ENCODE data around the gene SUSD1. TPM values are rescaled to one million over a fixed set of nuclear protein-coding genes. Genes with fewer than 3 reads are reported as not detected.
"Not testable (repeated sequence)": the region's sequence is repeated elsewhere in the genome, so short reads cannot be mapped to it uniquely, and the experiment has no call there.

The SUSD1 gene
- total RNA-seq, 1 experiment from 2014 or later = 14.5 TPM

GRCh38 chr9:112132356-112132755 is 42.7 kb downstream of the SUSD1 start:
- Histone ChIP-seq H2AFZ (ENCODE audit: low read length) (no peak overlapping the region), H3K27me3 (ENCODE audit: low read length) (no peaks in the 10 kb centered on the region), H3K9me3 (ENCODE audit: low read length) (no peaks in the 10 kb centered on the region), H4K20me1 (ENCODE audit: insufficient read depth, low read depth, low read length) (no peaks in the 10 kb centered on the region), H3K79me2 (ENCODE audit: low read length) (no peaks in the 10 kb centered on the region), H3K4me1 (ENCODE audit: low read length) (peaks cover 9% of the 10 kb centered on the region), H3K9ac (ENCODE audit: low read length) (no peak overlapping the region), H3K4me3 (ENCODE audit: low read length) (no peak overlapping the region), H3K27ac (ENCODE audit: low read length) (no peak overlapping the region), H3K9me2 (replicated peaks; ENCODE audit: insufficient read depth, low read length) (no peaks in the 10 kb centered on the region), H3K36me3 (ENCODE audit: insufficient read depth, low read length) (no peaks in the 10 kb centered on the region), H3K4me2 (ENCODE audit: low read depth, low read length, poor library complexity, severe bottlenecking) (no peak overlapping the region)
- DNase-seq = no peak

DNA sequence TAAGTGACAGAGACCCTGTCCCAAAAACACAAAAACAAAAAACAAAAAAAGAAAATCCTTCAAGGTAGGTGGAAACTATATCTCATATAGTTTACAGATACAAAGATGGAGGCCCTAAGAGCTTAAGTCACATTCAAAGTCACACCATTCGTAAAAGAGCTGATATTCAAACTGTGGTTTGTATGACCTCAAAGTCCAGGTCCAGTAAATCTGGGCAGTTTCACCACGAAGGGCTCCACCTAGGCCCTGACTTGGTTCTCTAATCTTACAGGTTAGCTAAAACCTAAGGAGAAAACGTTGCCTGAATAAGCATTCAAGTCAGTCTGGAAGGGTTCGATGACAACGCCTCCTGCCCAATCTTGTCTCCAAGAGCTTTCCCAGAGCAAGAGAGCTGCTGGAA is 44.1 kb downstream of the SUSD1 start:
- DNase-seq = no peak
- Histone ChIP-seq H3K9me3 (ENCODE audit: low read length) (no peaks in the 10 kb centered on the region), H2AFZ (ENCODE audit: low read length) (no peak overlapping the region), H3K4me1 (ENCODE audit: low read length) (peaks cover 9% of the 10 kb centered on the region), H3K4me3 (ENCODE audit: low read length) (no peak overlapping the region), H3K79me2 (ENCODE audit: low read length) (no peaks in the 10 kb centered on the region), H3K9ac (ENCODE audit: low read length) (no peak overlapping the region), H4K20me1 (ENCODE audit: insufficient read depth, low read depth, low read length) (no peaks in the 10 kb centered on the region), H3K27ac (ENCODE audit: low read length) (no peak overlapping the region), H3K27me3 (ENCODE audit: low read length) (no peaks in the 10 kb centered on the region), H3K4me2 (ENCODE audit: low read depth, low read length, poor library complexity, severe bottlenecking) (no peak overlapping the region), H3K9me2 (replicated peaks; ENCODE audit: insufficient read depth, low read length) (no peaks in the 10 kb centered on the region), H3K36me3 (ENCODE audit: insufficient read depth, low read length) (no peaks in the 10 kb centered on the region)

DNA sequence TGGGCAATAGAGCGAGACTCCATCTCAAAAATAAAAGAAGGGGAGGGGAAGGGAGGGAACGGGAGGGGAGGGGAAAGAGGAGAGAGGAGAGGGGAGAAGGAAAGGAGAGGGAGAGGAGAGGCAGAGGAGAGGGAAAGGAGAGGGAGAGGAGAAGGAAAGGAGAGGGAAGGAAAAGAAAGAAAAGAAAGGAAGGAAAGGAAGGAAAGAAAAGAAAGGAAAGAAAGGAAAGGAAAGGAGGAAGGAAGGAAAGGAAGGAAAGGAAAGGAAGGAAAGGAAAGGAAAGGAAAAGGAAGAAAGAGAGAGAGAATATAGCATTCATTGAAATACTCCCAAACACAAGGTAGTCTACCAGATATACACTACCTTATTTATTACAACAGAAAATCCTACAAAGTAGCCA is 44.8 kb downstream of the SUSD1 start:
- Histone ChIP-seq H3K4me1 (ENCODE audit: low read length) (peaks cover 9% of the 10 kb centered on the region), H3K4me2 (ENCODE audit: low read depth, low read length, poor library complexity, severe bottlenecking) (no peak overlapping the region), H3K27ac (ENCODE audit: low read length) (no peak overlapping the region), H3K9me2 (replicated peaks; ENCODE audit: insufficient read depth, low read length) (no peaks in the 10 kb centered on the region), H2AFZ (ENCODE audit: low read length) (no peak overlapping the region), H4K20me1 (ENCODE audit: insufficient read depth, low read depth, low read length) (no peaks in the 10 kb centered on the region), H3K36me3 (ENCODE audit: insufficient read depth, low read length) (no peaks in the 10 kb centered on the region), H3K9ac (ENCODE audit: low read length) (no peak overlapping the region), H3K79me2 (ENCODE audit: low read length) (no peaks in the 10 kb centered on the region), H3K9me3 (ENCODE audit: low read length) (no peaks in the 10 kb centered on the region), H3K4me3 (ENCODE audit: low read length) (no peak overlapping the region), H3K27me3 (ENCODE audit: low read length) (no peaks in the 10 kb centered on the region)
- no peak for DNase-seq

- Histone ChIP-seq H3K27me3 (ENCODE audit: low read length) (no peaks in the 10 kb centered on the region), H3K4me3 (ENCODE audit: low read length) (no peak overlapping the region), H4K20me1 (ENCODE audit: insufficient read depth, low read depth, low read length) (no peaks in the 10 kb centered on the region), H3K9me2 (replicated peaks; ENCODE audit: insufficient read depth, low read length) (no peaks in the 10 kb centered on the region), H3K9ac (ENCODE audit: low read length) (no peak overlapping the region), H3K27ac (ENCODE audit: low read length) (no peak overlapping the region), H3K9me3 (ENCODE audit: low read length) (no peaks in the 10 kb centered on the region), H3K4me2 (ENCODE audit: low read depth, low read length, poor library complexity, severe bottlenecking) (no peak overlapping the region), H2AFZ (ENCODE audit: low read length) (no peak overlapping the region), H3K79me2 (ENCODE audit: low read length) (no peaks in the 10 kb centered on the region), H3K36me3 (ENCODE audit: insufficient read depth, low read length) (no peaks in the 10 kb centered on the region), H3K4me1 (ENCODE audit: low read length) (peaks cover 9% of the 10 kb centered on the region)
- DNase-seq = no peak
Observed at GRCh38 chr9:112129246-112129645, 45.9 kb downstream of the SUSD1 start.

- not testable (repeated sequence) for H3K79me2 ChIP-seq (ENCODE audit: low read length); H3K27me3 ChIP-seq (ENCODE audit: low read length); H3K9ac ChIP-seq (ENCODE audit: low read length); H3K27ac ChIP-seq (ENCODE audit: low read length); H3K4me2 ChIP-seq (ENCODE audit: low read depth, low read length, poor library complexity, severe bottlenecking); H3K4me1 ChIP-seq (ENCODE audit: low read length); DNase-seq; H3K9me3 ChIP-seq (ENCODE audit: low read length); H3K9me2 ChIP-seq (replicated peaks; ENCODE audit: insufficient read depth, low read length); H2AFZ ChIP-seq (ENCODE audit: low read length); H3K36me3 ChIP-seq (ENCODE audit: insufficient read depth, low read length); H4K20me1 ChIP-seq (ENCODE audit: insufficient read depth, low read depth, low read length); H3K4me3 ChIP-seq (ENCODE audit: low read length)
Observed at GRCh38 chr9:112128399-112128798, 46.7 kb downstream of the SUSD1 start.

- Histone ChIP-seq H3K27ac (ENCODE audit: low read length) (no peak overlapping the region), H3K4me2 (ENCODE audit: low read depth, low read length, poor library complexity, severe bottlenecking) (no peak overlapping the region), H3K27me3 (ENCODE audit: low read length) (no peaks in the 10 kb centered on the region), H3K9me3 (ENCODE audit: low read length) (no peaks in the 10 kb centered on the region), H3K4me3 (ENCODE audit: low read length) (no peak overlapping the region), H3K36me3 (ENCODE audit: insufficient read depth, low read length) (no peaks in the 10 kb centered on the region), H3K9ac (ENCODE audit: low read length) (no peak overlapping the region), H3K4me1 (ENCODE audit: low read length) (no peaks in the 10 kb centered on the region), H2AFZ (ENCODE audit: low read length) (no peak overlapping the region), H3K79me2 (ENCODE audit: low read length) (no peaks in the 10 kb centered on the region), H4K20me1 (ENCODE audit: insufficient read depth, low read depth, low read length) (no peaks in the 10 kb centered on the region), H3K9me2 (replicated peaks; ENCODE audit: insufficient read depth, low read length) (no peaks in the 10 kb centered on the region)
- DNase-seq = no peak
Observed at GRCh38 chr9:112127281-112127680, 47.8 kb downstream of the SUSD1 start.

- H3K36me3 ChIP-seq (ENCODE audit: insufficient read depth, low read length) = no peaks in the 10 kb centered on the region
- DNase-seq = no peak
- no peak overlapping the region for H3K4me2 ChIP-seq (ENCODE audit: low read depth, low read length, poor library complexity, severe bottlenecking)
- H3K27ac ChIP-seq (ENCODE audit: low read length) = no peak overlapping the region
- H3K79me2 ChIP-seq (ENCODE audit: low read length) = no peaks in the 10 kb centered on the region
- no peaks in the 10 kb centered on the region for H3K4me1 ChIP-seq (ENCODE audit: low read length)
- H2AFZ ChIP-seq (ENCODE audit: low read length) = no peak overlapping the region
- no peaks in the 10 kb centered on the region for H3K9me3 ChIP-seq (ENCODE audit: low read length)
- H3K27me3 ChIP-seq (ENCODE audit: low read length) = no peaks in the 10 kb centered on the region
- H3K9ac ChIP-seq (ENCODE audit: low read length) = no peak overlapping the region
- no peak overlapping the region for H3K4me3 ChIP-seq (ENCODE audit: low read length)
- no peaks in the 10 kb centered on the region for H3K9me2 ChIP-seq (replicated peaks; ENCODE audit: insufficient read depth, low read length)
- H4K20me1 ChIP-seq (ENCODE audit: insufficient read depth, low read depth, low read length) = no peaks in the 10 kb centered on the region
Observed at GRCh38 chr9:112125951-112126388, 49.1 kb downstream of the SUSD1 start.

DNA sequence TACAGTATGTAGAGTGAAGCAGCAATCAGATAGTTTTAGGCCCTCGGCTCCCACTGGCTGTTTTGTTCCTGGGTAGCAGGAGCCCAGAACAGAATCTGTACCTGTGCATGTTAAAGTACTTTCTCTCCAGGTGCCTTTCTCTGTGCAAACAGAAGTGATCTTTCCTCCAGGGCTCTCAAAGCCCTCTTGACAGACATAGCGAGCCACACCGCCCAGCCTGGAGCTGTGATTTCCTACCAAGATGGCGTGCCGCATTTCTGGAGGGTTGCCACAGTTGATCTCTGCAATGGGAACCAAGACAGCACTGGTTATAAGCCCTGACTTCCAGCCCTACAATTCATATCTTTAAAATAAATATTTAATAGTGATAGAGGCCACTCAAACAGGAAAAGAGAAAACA is 50.9 kb downstream of the SUSD1 start:
- DNase-seq = no peak
- H3K4me1 ChIP-seq (ENCODE audit: low read length) = no peaks in the 10 kb centered on the region
- no peaks in the 10 kb centered on the region for H4K20me1 ChIP-seq (ENCODE audit: insufficient read depth, low read depth, low read length)
- H3K36me3 ChIP-seq (ENCODE audit: insufficient read depth, low read length) = no peaks in the 10 kb centered on the region
- H2AFZ ChIP-seq (ENCODE audit: low read length) = no peak overlapping the region
- no peaks in the 10 kb centered on the region for H3K79me2 ChIP-seq (ENCODE audit: low read length)
- no peak overlapping the region for H3K4me2 ChIP-seq (ENCODE audit: low read depth, low read length, poor library complexity, severe bottlenecking)
- H3K27me3 ChIP-seq (ENCODE audit: low read length) = no peaks in the 10 kb centered on the region
- no peak overlapping the region for H3K9ac ChIP-seq (ENCODE audit: low read length)
- H3K27ac ChIP-seq (ENCODE audit: low read length) = no peak overlapping the region
- H3K9me3 ChIP-seq (ENCODE audit: low read length) = no peaks in the 10 kb centered on the region
- no peak overlapping the region for H3K4me3 ChIP-seq (ENCODE audit: low read length)
- no peaks in the 10 kb centered on the region for H3K9me2 ChIP-seq (replicated peaks; ENCODE audit: insufficient read depth, low read length)

DNA sequence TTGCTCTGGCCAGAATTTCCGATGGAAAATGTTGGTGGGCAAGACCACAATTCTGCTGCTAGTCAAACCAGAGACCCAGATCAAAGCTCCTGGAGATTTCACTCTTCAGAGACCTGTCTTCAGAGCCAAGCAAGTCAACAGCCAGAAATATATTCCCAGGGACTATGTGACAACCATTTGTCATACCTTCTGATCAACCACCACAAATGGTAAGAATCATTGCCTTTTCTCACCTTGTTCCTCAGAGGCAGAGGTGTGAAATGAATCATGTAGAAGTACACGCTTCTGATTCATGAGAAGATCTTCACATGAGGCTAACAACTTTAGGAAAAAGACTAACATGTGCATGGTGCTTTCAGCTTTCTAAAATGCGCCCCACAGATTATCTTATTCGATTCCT is 53.5 kb downstream of the SUSD1 start:
- no peak overlapping the region for H3K27ac ChIP-seq (ENCODE audit: low read length)
- H3K9ac ChIP-seq (ENCODE audit: low read length) = no peak overlapping the region
- no peaks in the 10 kb centered on the region for H3K79me2 ChIP-seq (ENCODE audit: low read length)
- no peak overlapping the region for H3K4me2 ChIP-seq (ENCODE audit: low read depth, low read length, poor library complexity, severe bottlenecking)
- H4K20me1 ChIP-seq (ENCODE audit: insufficient read depth, low read depth, low read length) = no peaks in the 10 kb centered on the region
- H3K36me3 ChIP-seq (ENCODE audit: insufficient read depth, low read length) = no peaks in the 10 kb centered on the region
- H3K27me3 ChIP-seq (ENCODE audit: low read length) = no peaks in the 10 kb centered on the region
- H3K9me2 ChIP-seq (replicated peaks; ENCODE audit: insufficient read depth, low read length) = no peaks in the 10 kb centered on the region
- no peak for DNase-seq
- H3K4me1 ChIP-seq (ENCODE audit: low read length) = no peaks in the 10 kb centered on the region
- H3K4me3 ChIP-seq (ENCODE audit: low read length) = no peak overlapping the region
- no peak overlapping the region for H2AFZ ChIP-seq (ENCODE audit: low read length)
- H3K9me3 ChIP-seq (ENCODE audit: low read length) = no peaks in the 10 kb centered on the region

Data from Karpas-422 (cell line).